T-helper 2 cell treated with Interferon-gamma antibody and Interleukin-4, amounts not matched to agents 5 μg/mL and 100 μg/mL, for 36 hours (primary cell): ENCODE measurements around the gene TPP2.

Source experiments
- DNase-seq: peaks from one replicate; pipeline ENCODE4 v3.0.0; 2021; ENCODE audit warnings: low spot score
- H3K27ac Mint-ChIP-seq: one replicate; pipeline ENCODE4 v1.8.0; 2021; ENCODE audit warnings: mild to moderate bottlenecking, mixed read lengths
- H3K27me3 Mint-ChIP-seq: one replicate; pipeline ENCODE4 v1.8.0; 2021; ENCODE audit warnings: low read depth, mixed read lengths
- H3K36me3 Mint-ChIP-seq: one replicate; pipeline ENCODE4 v1.8.0; 2021; ENCODE audit warnings: low read depth, mixed read lengths
- H3K4me1 Mint-ChIP-seq: one replicate; pipeline ENCODE4 v1.8.0; 2021; ENCODE audit warnings: low read depth, mixed read lengths
- H3K4me3 Mint-ChIP-seq: one replicate; pipeline ENCODE4 v1.8.0; 2022; ENCODE audit warnings: mild to moderate bottlenecking, moderate library complexity, mixed read lengths
- H3K9me3 Mint-ChIP-seq: one replicate; pipeline ENCODE4 v1.8.0; 2021; ENCODE audit warnings: mixed read lengths

TPP2 gene

DNA sequence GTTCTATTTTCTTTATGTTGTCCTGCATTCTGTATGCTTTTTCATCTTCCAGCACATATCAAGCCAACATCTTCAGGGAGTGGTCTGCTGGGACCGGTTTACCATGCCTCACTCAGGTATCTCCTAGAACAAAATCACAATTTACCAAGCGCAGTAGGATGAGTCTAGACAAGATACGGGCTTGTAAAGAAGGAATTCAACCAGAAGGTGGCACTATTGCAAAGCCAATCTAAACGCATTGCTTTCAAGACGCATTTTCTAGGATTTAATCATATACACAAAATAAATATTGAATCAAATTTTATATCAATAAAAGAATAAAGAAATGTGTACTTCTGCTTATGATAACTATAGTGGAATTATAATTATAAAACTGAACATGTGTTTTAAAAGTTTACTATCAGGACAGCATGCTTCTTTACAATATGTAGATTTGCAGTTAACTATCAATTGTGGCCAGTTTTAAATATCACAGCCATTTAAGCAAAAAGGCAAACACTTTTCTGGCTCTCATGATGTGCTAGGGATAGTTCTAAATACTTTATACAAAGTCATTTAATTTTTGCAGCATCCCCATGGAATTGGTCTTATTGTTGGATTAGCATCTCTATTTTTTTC lies 16.1 kb upstream of the TPP2 start:
- peaks cover 7% of the 10 kb centered on the region for H3K27me3 Mint-ChIP-seq
- H3K9me3 Mint-ChIP-seq, result no peaks in the 10 kb centered on the region
- no peak for DNase-seq
- H3K4me3 Mint-ChIP-seq, result no peak overlapping the region
- no peak overlapping the region for H3K27ac Mint-ChIP-seq
- H3K36me3 Mint-ChIP-seq, result no peaks in the 10 kb centered on the region
- H3K4me1 Mint-ChIP-seq, result peaks cover 11% of the 10 kb centered on the region

DNA sequence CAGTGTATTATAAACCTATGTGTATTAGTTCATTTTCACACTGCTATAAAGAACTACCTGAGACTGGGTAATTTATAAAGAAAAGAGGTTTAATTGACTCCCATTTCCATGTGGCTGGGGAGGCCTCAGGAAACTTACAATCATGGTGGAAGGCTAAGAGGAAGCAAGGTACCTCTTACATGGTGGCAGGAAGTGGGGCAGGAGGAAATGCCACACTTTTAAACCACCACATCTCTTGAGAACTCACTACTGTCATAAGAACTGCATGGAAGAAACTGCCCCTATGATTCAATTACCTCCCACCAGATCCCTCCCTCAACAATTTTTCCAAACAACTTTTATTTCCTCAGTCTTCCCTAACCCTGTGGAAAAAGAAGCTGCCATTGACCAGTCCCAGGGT lies 14.5 kb upstream of the TPP2 start:
- Mint-ChIP-seq H3K4me1 (peaks cover 11% of the 10 kb centered on the region), H3K36me3 (no peaks in the 10 kb centered on the region), H3K4me3 (no peak overlapping the region), H3K27ac (no peak overlapping the region), H3K27me3 (peaks cover 7% of the 10 kb centered on the region), H3K9me3 (no peaks in the 10 kb centered on the region)
- DNase-seq, result no peak

DNA sequence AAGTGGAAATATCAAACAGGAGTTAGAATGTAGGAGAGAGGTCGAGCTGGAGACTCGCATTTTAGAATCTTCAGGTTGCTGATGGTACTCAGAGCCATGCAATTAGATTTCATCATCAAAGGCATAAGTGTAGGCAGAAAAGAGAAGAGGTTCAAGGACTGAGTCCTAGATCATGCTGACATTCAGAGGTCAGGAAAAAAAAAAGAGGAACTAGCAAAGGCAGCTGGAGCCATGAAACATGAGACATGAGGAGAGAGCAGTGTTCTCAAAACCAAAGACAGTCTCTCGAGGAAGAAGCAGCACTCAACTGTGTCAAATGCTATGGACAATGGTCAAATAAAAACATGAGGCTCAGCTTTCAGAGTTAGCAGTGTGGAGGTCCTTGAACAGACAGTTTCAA lies 12.4 kb upstream of the TPP2 start:
- H3K36me3 Mint-ChIP-seq, result no peaks in the 10 kb centered on the region
- no peak for DNase-seq
- no peak overlapping the region for H3K27ac Mint-ChIP-seq
- H3K27me3 Mint-ChIP-seq, result peaks cover 7% of the 10 kb centered on the region
- H3K4me1 Mint-ChIP-seq, result peaks cover 15% of the 10 kb centered on the region
- no peak overlapping the region for H3K4me3 Mint-ChIP-seq
- H3K9me3 Mint-ChIP-seq, result no peaks in the 10 kb centered on the region

DNA sequence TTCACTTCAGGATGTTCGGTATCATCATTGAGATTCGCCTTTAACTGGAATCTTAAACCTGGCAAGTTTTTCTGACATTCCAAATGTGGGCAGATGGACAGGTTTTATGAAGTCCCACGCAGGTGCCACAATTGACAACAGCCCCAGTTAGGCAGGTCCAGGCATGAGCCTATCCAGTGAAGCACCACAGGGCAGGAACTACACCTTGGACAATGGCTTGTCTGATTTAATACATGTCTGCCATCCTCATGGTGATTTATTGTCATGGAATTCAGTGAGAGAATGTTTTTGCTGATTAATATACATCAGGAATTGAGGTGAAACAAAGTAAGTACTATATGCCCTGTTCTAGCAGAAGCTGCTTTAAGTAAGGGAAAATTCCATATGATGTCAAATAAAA lies 10.2 kb upstream of the TPP2 start:
- Mint-ChIP-seq H3K27ac (no peak overlapping the region), H3K4me1 (peaks cover 14% of the 10 kb centered on the region), H3K9me3 (no peaks in the 10 kb centered on the region), H3K27me3 (peaks cover 5% of the 10 kb centered on the region), H3K4me3 (no peak overlapping the region), H3K36me3 (no peaks in the 10 kb centered on the region)
- DNase-seq, result no peak

DNA sequence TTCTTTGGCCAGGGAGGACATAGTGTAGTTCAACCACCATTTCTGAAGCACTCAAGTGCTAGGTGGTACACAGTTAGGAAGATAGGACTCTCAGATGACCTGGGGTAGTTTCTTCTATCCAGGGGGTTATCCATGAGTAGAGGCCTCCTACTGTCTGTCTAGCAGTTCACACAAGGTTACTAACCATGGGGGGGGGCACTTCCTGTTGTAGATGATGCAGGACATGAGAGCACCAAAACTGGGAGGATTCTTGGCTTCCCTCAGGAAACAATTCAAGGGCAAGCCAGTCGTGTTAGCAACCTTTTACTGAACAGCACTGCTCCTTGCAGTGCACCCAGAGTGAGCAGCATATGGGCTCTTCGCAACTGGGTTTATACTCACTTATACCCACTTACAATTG lies 8.9 kb upstream of the TPP2 start:
- Mint-ChIP-seq H3K27ac (no peak overlapping the region), H3K4me3 (no peak overlapping the region), H3K9me3 (no peaks in the 10 kb centered on the region), H3K4me1 (peaks cover 14% of the 10 kb centered on the region), H3K36me3 (no peaks in the 10 kb centered on the region), H3K27me3 (peaks cover 5% of the 10 kb centered on the region)
- no peak for DNase-seq

DNA sequence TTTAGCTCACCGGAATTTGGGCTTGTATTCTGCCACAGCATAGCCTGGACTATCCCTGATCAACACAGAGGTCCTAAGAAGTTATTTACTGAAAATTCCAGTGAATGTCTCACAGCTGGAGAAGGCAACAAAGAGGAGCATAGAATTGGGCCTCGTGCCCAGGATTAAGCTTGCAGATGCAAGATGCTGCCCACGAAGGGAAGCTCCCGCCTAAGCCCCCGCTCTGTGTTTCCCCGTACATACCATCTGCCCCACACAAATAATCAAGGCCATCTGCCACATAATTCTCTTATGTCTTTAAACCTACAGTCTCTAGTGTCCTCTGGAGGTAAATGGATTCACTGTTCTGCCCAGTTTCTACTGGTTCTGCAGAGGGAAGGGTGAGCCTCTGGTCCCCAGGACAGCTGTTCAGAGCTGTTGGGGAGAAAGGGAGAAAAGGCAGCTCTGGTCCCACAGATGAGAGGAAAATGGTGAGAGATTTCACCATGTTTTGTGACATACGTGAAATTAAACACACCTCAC lies 7.4 kb upstream of the TPP2 start:
- Mint-ChIP-seq H3K27ac (no peak overlapping the region), H3K9me3 (no peaks in the 10 kb centered on the region), H3K27me3 (peaks cover 1% of the 10 kb centered on the region), H3K36me3 (no peaks in the 10 kb centered on the region), H3K4me1 (peaks cover 21% of the 10 kb centered on the region), H3K4me3 (no peak overlapping the region)
- DNase-seq, result no peak

DNA sequence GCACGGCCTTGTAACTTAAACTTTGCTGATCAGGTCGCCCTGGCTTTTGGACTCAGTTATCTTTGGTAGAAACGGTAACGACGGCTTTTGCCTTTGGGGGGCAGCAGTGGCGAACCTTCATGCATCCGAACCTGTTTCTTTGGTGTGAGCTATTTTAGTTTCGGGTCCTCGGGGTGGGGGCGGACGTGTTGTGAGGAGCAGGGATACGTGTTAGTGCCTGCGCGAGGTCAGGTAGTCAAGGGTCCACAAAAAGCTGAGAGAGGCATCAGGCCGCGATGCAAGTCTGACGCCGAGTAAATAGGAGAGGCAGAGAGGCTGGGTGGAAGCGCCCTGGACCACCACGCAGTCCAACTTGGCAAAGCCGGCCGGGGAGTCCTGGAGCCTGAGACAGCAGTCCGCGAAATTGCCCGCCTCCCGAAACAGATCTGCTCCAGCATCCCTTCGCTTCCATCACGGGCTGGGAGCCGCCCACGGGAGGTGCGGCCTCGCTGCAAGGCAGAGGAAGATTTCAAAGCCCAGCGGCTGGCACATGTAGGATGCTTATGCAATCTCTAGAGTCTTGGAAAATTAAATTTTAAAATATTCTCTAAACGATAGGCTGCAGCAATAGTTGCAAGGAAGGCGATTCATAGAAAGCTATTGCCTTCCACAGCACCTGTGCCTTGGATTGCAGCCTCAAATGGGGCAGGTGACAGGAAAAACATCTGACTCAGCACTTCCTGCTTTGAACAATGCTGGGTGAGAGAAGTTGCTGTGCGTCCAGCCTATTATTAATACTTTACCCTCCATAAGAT lies 4.6 kb upstream of the TPP2 start:
- peaks cover 34% of the 10 kb centered on the region for H3K4me1 Mint-ChIP-seq
- H3K27ac Mint-ChIP-seq, result peak overlapping the region; percentile 97
- peak overlapping the region; percentile 94 for H3K4me3 Mint-ChIP-seq
- no peaks in the 10 kb centered on the region for H3K27me3 Mint-ChIP-seq
- peak; percentile 71 for DNase-seq
- no peaks in the 10 kb centered on the region for H3K9me3 Mint-ChIP-seq
- peaks cover 3% of the 10 kb centered on the region for H3K36me3 Mint-ChIP-seq

DNA sequence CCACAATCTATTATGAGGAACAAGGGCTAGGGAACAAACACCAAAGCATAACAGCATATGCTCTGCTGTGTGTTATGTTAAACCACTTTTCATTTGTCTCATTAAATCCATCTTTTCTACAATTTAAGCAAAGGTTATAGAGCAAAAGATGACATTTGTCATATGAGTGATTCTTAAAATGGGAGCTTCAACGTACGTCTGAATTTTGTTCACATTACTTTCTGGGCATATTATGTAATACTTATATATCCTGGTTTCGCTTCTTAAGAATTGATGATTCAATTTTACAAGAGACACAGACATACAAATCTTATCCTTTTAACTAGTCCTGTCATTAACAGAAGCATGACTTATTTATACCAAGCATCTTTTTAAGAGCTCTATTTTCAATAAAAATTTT lies 3.3 kb upstream of the TPP2 start:
- Mint-ChIP-seq H3K4me3 (peak overlapping the region; percentile 94), H3K9me3 (no peaks in the 10 kb centered on the region), H3K36me3 (peaks cover 12% of the 10 kb centered on the region), H3K4me1 (peaks cover 35% of the 10 kb centered on the region), H3K27me3 (no peaks in the 10 kb centered on the region), H3K27ac (peak overlapping the region; percentile 51)
- no peak for DNase-seq

DNA sequence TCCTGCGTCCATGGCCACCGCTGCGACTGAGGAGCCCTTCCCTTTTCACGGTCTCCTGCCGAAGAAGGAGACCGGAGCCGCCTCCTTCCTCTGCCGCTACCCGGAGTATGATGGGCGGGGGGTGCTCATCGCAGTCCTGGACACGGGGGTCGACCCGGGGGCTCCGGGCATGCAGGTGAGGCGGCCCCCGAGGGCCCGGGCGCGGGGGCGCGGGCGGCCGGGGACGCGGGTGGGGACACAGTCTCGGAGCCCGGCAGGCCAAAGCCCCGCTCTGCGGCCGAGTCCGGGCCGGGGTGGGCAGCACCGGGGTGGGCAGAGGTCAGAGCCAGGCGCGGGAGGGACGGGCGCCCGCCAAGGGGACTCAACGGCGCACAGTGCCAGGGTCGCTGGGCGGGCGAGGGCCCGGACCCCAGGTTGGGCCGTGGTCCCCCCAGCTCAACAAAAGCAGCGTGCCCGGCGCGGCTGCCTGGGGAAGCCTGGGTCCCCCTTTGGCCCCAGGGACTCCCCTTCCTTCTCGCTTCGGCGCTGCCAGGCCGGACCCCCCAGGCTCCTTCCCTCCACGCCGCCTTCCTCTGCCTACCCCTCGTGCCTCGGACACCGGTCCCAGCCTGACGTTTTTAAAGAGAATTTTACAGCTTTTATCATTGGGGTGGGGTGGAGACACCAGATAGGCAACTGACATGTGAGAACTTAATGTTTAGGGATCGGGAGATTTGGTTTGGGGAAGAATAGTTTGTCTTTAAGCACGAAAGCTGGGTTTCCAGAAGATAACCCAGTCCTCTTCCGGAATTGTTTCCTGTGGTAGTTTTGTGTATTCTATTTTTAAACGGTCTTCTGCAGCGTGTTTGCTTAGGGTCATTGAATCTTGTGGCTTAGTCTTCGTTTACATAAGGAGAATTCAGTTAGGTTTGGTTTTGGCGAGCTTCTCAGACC lies 509 bp downstream of the TPP2 start:
- Mint-ChIP-seq H3K9me3 (no peaks in the 10 kb centered on the region), H3K36me3 (peaks cover 33% of the 10 kb centered on the region), H3K27ac (peak overlapping the region; percentile 99), H3K4me3 (peak overlapping the region; percentile 97), H3K4me1 (peaks cover 56% of the 10 kb centered on the region), H3K27me3 (no peaks in the 10 kb centered on the region)
- peak; percentile 18 for DNase-seq

DNA sequence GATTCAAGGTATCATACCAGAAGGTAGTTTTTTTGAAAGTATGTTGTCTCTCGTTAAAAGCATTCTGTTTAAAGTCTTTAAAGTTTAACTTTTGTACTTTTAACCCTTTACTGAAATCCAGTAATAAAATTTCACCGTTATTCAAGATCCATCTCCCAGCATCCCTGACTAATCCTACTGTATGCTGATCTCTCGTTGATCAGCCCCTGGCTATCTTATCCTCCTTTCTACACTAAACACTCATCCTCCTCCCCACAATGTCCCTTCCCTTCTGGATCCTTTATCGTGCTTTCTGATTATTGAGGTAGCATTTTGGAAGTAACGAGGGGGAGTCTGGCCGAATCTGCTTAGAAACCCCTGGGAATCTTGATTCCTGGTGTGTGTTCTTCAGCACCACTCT lies 1.3 kb downstream of the TPP2 start:
- H3K36me3 Mint-ChIP-seq, result peaks cover 38% of the 10 kb centered on the region

DNA sequence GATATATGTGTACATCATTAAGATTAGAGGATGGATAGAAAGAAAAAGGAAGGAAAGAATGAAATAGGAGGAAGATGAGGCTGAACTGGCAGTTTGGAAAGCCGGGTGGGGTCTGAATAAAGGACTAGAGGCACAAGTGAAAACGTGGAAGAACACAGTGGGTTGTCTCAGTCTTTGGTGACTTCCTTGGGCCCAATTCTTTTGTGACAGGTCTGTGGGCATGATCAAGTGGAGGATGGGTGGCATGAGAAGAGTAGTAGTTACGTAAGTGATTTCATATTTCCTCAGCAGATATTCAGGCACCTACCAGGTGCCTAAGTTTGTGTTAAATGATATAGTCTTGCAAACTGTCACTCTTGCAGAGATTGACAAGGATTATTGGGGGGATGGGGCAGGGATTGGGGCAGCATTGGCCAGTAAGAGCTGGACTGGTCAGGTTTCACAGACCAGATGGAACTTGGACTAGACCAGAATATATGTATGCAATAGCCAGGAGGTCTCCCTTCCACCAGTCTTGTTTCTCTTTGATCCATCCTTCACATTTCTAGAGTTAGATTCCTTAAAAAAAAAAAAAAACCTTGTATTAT lies 2.7 kb downstream of the TPP2 start:
- H3K9me3 Mint-ChIP-seq, result no peaks in the 10 kb centered on the region
- H3K4me3 Mint-ChIP-seq, result peak overlapping the region; percentile 97
- no peak for DNase-seq
- peaks cover 51% of the 10 kb centered on the region for H3K36me3 Mint-ChIP-seq
- H3K27me3 Mint-ChIP-seq, result no peaks in the 10 kb centered on the region
- peak overlapping the region; percentile 72 for H3K27ac Mint-ChIP-seq
- peaks cover 65% of the 10 kb centered on the region for H3K4me1 Mint-ChIP-seq

More for the DNA sequence above, 1.3 kb downstream of the TPP2 start:
- H3K4me3 Mint-ChIP-seq, result peak overlapping the region; percentile 97
- H3K4me1 Mint-ChIP-seq, result peaks cover 56% of the 10 kb centered on the region
- peak overlapping the region; percentile 94 for H3K27ac Mint-ChIP-seq
- H3K9me3 Mint-ChIP-seq, result no peaks in the 10 kb centered on the region
- no peak for DNase-seq
- H3K27me3 Mint-ChIP-seq, result no peaks in the 10 kb centered on the region

DNA sequence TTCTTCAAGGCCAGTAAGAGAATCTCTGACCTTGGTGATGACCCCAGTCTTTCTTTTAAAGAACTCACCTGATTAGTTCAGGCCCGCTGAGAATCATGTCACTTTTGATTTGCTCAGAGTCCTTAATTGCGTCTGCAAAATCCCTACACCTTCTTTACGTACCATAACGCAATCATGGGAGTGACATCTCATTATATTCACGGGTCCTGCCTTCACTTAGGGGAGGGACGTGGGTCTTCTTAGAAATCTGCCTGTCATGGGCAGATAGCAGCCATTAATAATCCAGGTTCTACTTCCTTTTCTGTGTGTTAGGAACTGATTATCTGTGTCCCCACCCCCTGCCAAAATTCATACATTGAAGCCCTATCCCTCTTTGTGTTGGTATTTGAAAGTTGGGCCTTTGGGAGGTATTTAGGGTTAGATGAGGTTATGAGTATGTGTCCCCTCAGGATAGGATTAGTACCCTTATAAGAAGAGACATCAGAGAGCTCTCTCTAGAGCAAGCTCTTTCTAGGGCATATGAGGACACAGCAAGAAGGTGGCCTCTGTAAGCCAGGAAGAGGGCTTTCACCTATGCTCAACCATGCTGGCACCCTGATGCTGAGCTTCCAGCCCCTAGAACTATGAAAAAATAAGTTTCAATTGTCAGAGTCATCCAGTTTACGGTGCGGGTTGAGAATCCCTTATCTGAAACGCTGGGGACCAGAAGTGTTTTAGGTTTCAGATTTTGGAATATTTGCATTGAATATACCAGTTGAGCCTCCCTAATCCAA lies 9.9 kb downstream of the TPP2 start:
- DNase-seq, result no peak
- Mint-ChIP-seq H3K4me3 (no peak overlapping the region), H3K4me1 (peaks cover 49% of the 10 kb centered on the region), H3K27ac (no peak overlapping the region), H3K27me3 (no peaks in the 10 kb centered on the region), H3K36me3 (peaks cover 72% of the 10 kb centered on the region), H3K9me3 (no peaks in the 10 kb centered on the region)

DNA sequence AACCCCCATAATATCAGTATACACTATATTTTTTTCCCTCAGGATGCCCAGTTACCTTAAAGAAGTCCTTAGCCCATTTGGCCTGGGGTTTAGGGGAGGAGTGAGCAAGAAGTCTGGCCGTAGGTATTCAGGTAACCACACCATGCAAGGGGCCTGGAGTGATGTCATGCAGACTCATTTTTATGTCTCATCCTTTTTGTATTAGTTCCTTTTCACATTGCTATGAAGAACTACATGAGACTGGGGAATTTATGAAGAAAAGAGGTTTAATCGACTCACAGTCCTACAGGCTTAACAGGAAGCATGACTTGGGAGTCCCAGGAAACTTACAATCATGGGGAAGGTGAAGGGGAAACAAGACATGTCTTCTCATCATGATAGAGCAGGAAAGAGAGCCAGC lies 12.2 kb downstream of the TPP2 start:
- Mint-ChIP-seq H3K9me3 (no peaks in the 10 kb centered on the region), H3K4me3 (peak overlapping the region; percentile 26), H3K27ac (peak overlapping the region; percentile 75), H3K4me1 (peaks cover 45% of the 10 kb centered on the region), H3K36me3 (peaks cover 65% of the 10 kb centered on the region), H3K27me3 (no peaks in the 10 kb centered on the region)
- no peak for DNase-seq
